Activated CD8-positive, alpha-beta T cell treated with anti-CD3 and anti-CD28 coated beads, Interleukin-2, amount 10 ng/mL, durations not matched to agents 7 days and 5 days (primary cell): ENCODE results near the gene S1PR4. TPM values are rescaled to one million over a fixed set of nuclear protein-coding genes. Genes with fewer than 3 reads are reported as not detected.
A peak's percentile ranks its signal among the peaks of the same experiment; 100 is the strongest.

Source experiments
- ATAC-seq: fragments of 150-1000 bp; cut with Tn5 transposase; one replicate; pipeline ENCODE4 v1.10.0; 2021; ENCODE audit warnings: moderate library complexity
- CTCF ChIA-PET: fragments of 350-600 bp; sonication (Branson Sonifier 250); formaldehyde crosslinking; loops from one replicate; lab custom pipeline; 2021; ENCODE audit warnings: antibody characterized with exemption; lab: Charles Lee
- POLR2A ChIA-PET: fragments of 350-600 bp; sonication (Branson Sonifier 250); formaldehyde crosslinking; loops from one replicate; lab custom pipeline; 2021; ENCODE audit warnings: antibody characterized with exemption; lab: Charles Lee
- DNase-seq: peaks from one replicate; pipeline ENCODE4 v3.0.0-alpha.2; 2020
- H3K27ac Mint-ChIP-seq: one replicate; pipeline ENCODE4 v1.8.0; 2021; ENCODE audit warnings: mild to moderate bottlenecking, mixed read lengths
- H3K27me3 Mint-ChIP-seq: one replicate; pipeline ENCODE4 v1.8.0; 2021; ENCODE audit warnings: low read depth, mixed read lengths
- H3K36me3 Mint-ChIP-seq: one replicate; pipeline ENCODE4 v1.8.0; 2021; ENCODE audit warnings: low read depth, mixed read lengths
- H3K4me1 Mint-ChIP-seq: one replicate; pipeline ENCODE4 v1.8.0; 2021; ENCODE audit warnings: low read depth, mixed read lengths
- H3K4me3 Mint-ChIP-seq: one replicate; pipeline ENCODE4 v1.8.0; 2021; ENCODE audit warnings: mild to moderate bottlenecking, mixed read lengths
- H3K9me3 Mint-ChIP-seq: one replicate; pipeline ENCODE4 v1.8.0; 2022; ENCODE audit warnings: mixed read lengths; ENCODE audit not compliant: insufficient read depth
- total RNA-seq, 2 experiments: library from RNA; stranded (reverse); gene quantifications; one replicate each; pipeline ENCODE4 v1.2.3, GENCODE V29; 2021

S1PR4 gene, protein sequence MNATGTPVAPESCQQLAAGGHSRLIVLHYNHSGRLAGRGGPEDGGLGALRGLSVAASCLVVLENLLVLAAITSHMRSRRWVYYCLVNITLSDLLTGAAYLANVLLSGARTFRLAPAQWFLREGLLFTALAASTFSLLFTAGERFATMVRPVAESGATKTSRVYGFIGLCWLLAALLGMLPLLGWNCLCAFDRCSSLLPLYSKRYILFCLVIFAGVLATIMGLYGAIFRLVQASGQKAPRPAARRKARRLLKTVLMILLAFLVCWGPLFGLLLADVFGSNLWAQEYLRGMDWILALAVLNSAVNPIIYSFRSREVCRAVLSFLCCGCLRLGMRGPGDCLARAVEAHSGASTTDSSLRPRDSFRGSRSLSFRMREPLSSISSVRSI
- 100 to 1,000 TPM; 140 TPM for total RNA-seq

- Mint-ChIP-seq H3K4me3 (peak within 1 kb of the TSS; percentile 99), H3K9me3 (no peaks in the 10 kb centered on the region), H3K27me3 (no peaks in the 10 kb centered on the region), H3K27ac (peak within 1 kb of the TSS; percentile 97), H3K36me3 (peaks cover 36% of the 10 kb centered on the region), H3K4me1 (peaks cover 37% of the 10 kb centered on the region)
- DNase-seq, result peak; percentile 88
- ATAC-seq, result peak; percentile 80
- ChIA-PET CTCF (no interaction called here), POLR2A (interaction anchor here (0.6 to 0.9 kb wide), 2 partner anchors 11 to 45 kb away, joined by 3 read pairs; no protein-coding TSS in a partner anchor)
Measured at GRCh38 chr19:3178377-3178972, at the start of gene S1PR4. S1PR4 (plus strand) TSS chr19:3178769; CDS start chr19:3178793, 24 bp downstream.

GRCh38 chr19:3129112-3129511 lies 49.5 kb upstream of the S1PR4 start:
- peaks cover 35% of the 10 kb centered on the region for H3K4me1 Mint-ChIP-seq
- ATAC-seq (no peak), DNase-seq (no peak)
- H3K36me3 Mint-ChIP-seq, result no peaks in the 10 kb centered on the region
- peaks cover 3% of the 10 kb centered on the region for H3K27me3 Mint-ChIP-seq
- H3K27ac Mint-ChIP-seq, result no peak overlapping the region
- H3K4me3 Mint-ChIP-seq, result no peak overlapping the region
- ChIA-PET POLR2A (no interaction called here), CTCF (interaction anchor here (1.0 to 8.4 kb wide), 14 partner anchors 9 to 178 kb away, joined by 3 to 64 read pairs (median 8); no protein-coding TSS in a partner anchor)
- no peaks in the 10 kb centered on the region for H3K9me3 Mint-ChIP-seq

- Mint-ChIP-seq H3K36me3 (no peaks in the 10 kb centered on the region), H3K27ac (peak overlapping the region; percentile 61), H3K4me1 (peaks cover 41% of the 10 kb centered on the region), H3K9me3 (no peaks in the 10 kb centered on the region), H3K4me3 (peak overlapping the region; percentile 22), H3K27me3 (no peaks in the 10 kb centered on the region)
- DNase-seq, result peak; percentile 40
- ChIA-PET CTCF (interaction anchor here (0.8 to 8.4 kb wide), 3 partner anchors 14 to 181 kb away, joined by 3 to 64 read pairs (median 38); no protein-coding TSS in a partner anchor), POLR2A (interaction anchor here (0.6 kb wide), 1 partner anchor 31 kb away, joined by 3 read pairs; no protein-coding TSS in a partner anchor)
- ATAC-seq, result no peak
Measured at GRCh38 chr19:3131168-3131567, 47.4 kb upstream of the S1PR4 start.

DNA sequence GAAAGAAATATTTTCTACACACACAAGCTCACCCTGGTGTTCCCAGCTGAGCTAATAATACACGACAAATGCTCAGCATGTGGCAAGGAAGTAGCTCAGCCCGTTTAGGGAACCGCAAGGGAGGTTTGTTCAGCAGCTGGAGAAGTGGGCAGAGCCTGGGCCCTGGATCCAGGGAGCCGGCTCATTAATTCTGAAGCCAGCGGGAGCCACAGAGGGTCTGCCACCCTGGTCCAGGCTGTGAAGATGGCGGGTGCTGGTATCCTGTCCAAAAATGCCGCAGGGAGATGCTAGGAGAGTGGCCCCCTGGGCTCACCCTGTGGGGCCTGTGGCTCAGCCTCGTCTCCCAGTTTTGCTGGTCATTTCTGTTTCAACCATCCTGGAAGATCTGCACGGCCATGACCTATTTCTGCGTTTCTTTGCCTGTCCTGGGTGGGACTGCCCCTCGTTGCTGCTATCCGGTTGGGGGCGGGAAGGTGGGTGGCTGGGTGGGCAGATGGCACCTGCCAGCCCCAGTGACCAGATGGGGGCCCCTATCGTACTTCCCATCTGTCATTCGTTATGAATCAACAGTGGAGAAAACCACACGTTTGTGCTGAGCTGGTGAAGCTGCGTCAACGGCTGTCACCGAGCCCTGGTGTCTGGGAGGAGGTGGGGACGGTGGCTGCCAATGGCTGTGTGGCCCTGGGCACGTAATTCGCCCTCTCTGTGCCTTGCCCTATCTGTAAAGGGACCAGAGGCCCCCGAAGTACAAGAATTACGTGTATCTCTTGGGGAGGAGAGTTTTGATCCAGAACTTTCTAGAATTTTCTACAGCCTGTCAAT lies 45.4 kb upstream of the S1PR4 start:
- DNase-seq (peak; percentile 86), ATAC-seq (peak; percentile 92)
- Mint-ChIP-seq H3K4me3 (peak overlapping the region; percentile 66), H3K36me3 (peaks cover 5% of the 10 kb centered on the region), H3K9me3 (no peaks in the 10 kb centered on the region), H3K27me3 (no peaks in the 10 kb centered on the region), H3K4me1 (peaks cover 52% of the 10 kb centered on the region), H3K27ac (peak overlapping the region; percentile 97)
- ChIA-PET POLR2A (interaction anchor here (0.9 to 1.5 kb wide), 6 partner anchors 9 to 183 kb away, joined by 3 read pairs; partner anchors contain the start of gene S1PR4), CTCF (interaction anchor here (1.1 to 8.4 kb wide), 10 partner anchors 9 to 182 kb away, joined by 3 to 64 read pairs (median 4); no protein-coding TSS in a partner anchor)

GRCh38 chr19:3133793-3134116 lies 44.8 kb upstream of the S1PR4 start:
- POLR2A ChIA-PET, result interaction anchor here (0.9 to 1.5 kb wide), 3 partner anchors 43 to 53 kb away, joined by 3 read pairs; partner anchors contain the start of gene S1PR4
- Mint-ChIP-seq H3K4me1 (peaks cover 54% of the 10 kb centered on the region), H3K27me3 (no peaks in the 10 kb centered on the region), H3K27ac (peak overlapping the region; percentile 97), H3K4me3 (peak overlapping the region; percentile 66), H3K36me3 (peaks cover 5% of the 10 kb centered on the region), H3K9me3 (no peaks in the 10 kb centered on the region)
- CTCF ChIA-PET, result interaction anchor here (1.2 to 8.4 kb wide), 7 partner anchors 10 to 183 kb away, joined by 3 to 64 read pairs (median 4); no protein-coding TSS in a partner anchor
- ATAC-seq, result no peak
- DNase-seq, result no peak

GRCh38 chr19:3135961-3136683 lies 42.4 kb upstream of the S1PR4 start, which contains the start of gene GNA15:
GNA15 (plus strand) TSS chr19:3136033; CDS start chr19:3136451, 418 bp downstream.
- DNase-seq (peak; percentile 48), ATAC-seq (peak; percentile 39)
- CTCF ChIA-PET, result interaction anchor here (0.7 to 8.4 kb wide), 7 partner anchors 9 to 174 kb away, joined by 3 to 64 read pairs (median 5); no protein-coding TSS in a partner anchor
- Mint-ChIP-seq H3K4me1 (peaks cover 54% of the 10 kb centered on the region), H3K4me3 (peak within 1 kb of the TSS; percentile 79), H3K36me3 (peaks cover 19% of the 10 kb centered on the region), H3K27me3 (no peaks in the 10 kb centered on the region), H3K27ac (peak within 1 kb of the TSS; percentile 66), H3K9me3 (no peaks in the 10 kb centered on the region)
- POLR2A ChIA-PET, result interaction anchor here (1.9 kb wide), 1 partner anchor 44 kb away, joined by 5 read pairs; no protein-coding TSS in a partner anchor

DNA sequence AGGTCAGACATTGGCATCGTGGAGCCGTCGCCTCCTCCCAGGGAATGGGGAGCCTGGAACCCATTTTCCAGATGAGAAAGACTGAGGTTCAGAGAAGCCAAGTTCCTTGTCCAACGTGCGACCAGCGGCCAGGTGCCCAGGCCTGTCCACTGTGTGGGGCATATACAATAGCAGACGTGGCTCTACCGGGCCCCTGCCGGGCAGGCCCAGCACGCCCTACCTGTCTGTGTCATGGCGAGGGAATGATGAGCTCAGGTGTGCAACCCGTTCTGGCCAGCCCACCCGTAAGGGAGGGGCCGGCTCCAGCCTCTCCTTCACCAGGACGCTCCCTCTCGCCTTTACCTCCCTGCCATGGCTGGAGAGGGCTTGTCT lies 41.9 kb upstream of the S1PR4 start:
- H3K4me1 Mint-ChIP-seq, result peaks cover 55% of the 10 kb centered on the region
- no peaks in the 10 kb centered on the region for H3K27me3 Mint-ChIP-seq
- POLR2A ChIA-PET, result interaction anchor here (1.9 kb wide), 1 partner anchor 43 kb away, joined by 5 read pairs; no protein-coding TSS in a partner anchor

DNA sequence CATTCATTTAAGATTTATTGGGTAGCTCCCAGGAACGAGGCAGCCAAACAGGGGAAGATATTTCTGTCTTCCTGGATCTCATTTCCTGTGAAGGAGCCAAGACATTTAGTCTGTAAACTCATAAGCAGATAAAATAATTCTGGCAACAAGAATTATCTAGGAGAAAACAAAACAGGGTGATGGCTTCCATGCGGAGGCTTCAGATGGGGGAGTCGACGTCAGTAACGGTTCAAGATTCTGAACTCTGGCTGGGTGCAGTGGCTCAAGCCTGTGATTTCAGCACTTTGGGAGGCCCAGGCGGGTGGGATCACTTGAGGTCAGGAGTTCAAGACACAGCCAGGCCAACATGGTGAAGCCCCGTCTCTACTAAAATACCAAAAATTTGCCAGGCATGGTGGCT lies 41.5 kb upstream of the S1PR4 start:
- ChIA-PET POLR2A (interaction anchor here (1.9 kb wide), 1 partner anchor 43 kb away, joined by 5 read pairs; no protein-coding TSS in a partner anchor), CTCF (interaction anchor here (1.1 to 1.4 kb wide), 4 partner anchors 9 to 175 kb away, joined by 3 to 6 read pairs (median 6); no protein-coding TSS in a partner anchor)
- ATAC-seq (no peak), DNase-seq (no peak)
- Mint-ChIP-seq H3K9me3 (no peaks in the 10 kb centered on the region), H3K27ac (peak overlapping the region; percentile 66), H3K36me3 (peaks cover 19% of the 10 kb centered on the region), H3K27me3 (no peaks in the 10 kb centered on the region), H3K4me1 (peaks cover 59% of the 10 kb centered on the region), H3K4me3 (peak overlapping the region; percentile 79)

More for the DNA sequence above, 41.9 kb upstream of the S1PR4 start:
- Mint-ChIP-seq H3K9me3 (no peaks in the 10 kb centered on the region), H3K36me3 (peaks cover 19% of the 10 kb centered on the region), H3K4me3 (peak overlapping the region; percentile 79), H3K27ac (peak overlapping the region; percentile 66)
- ATAC-seq (no peak), DNase-seq (no peak)
- CTCF ChIA-PET, result interaction anchor here (1.1 to 1.4 kb wide), 3 partner anchors 10 to 174 kb away, joined by 3 to 6 read pairs (median 5); no protein-coding TSS in a partner anchor

GRCh38 chr19:3138268-3138667 lies 40.3 kb upstream of the S1PR4 start:
- ATAC-seq, result no peak
- ChIA-PET POLR2A (interaction anchor here (1.2 kb wide), 1 partner anchor 43 kb away, joined by 3 read pairs; no protein-coding TSS in a partner anchor), CTCF (interaction anchor here (0.7 to 1.4 kb wide), 5 partner anchors 9 to 34 kb away, joined by 3 to 7 read pairs (median 5); no protein-coding TSS in a partner anchor)
- Mint-ChIP-seq H3K27me3 (no peaks in the 10 kb centered on the region), H3K27ac (no peak overlapping the region), H3K36me3 (peaks cover 23% of the 10 kb centered on the region), H3K4me1 (peaks cover 59% of the 10 kb centered on the region), H3K9me3 (no peaks in the 10 kb centered on the region), H3K4me3 (peak overlapping the region; percentile 36)
- no peak for DNase-seq

GRCh38 chr19:3140667-3141038 lies 37.9 kb upstream of the S1PR4 start:
- peaks cover 46% of the 10 kb centered on the region for H3K4me1 Mint-ChIP-seq
- no peak for DNase-seq
- POLR2A ChIA-PET, result interaction anchor here (0.5 to 1.1 kb wide), 2 partner anchors 63 to 963 kb away, joined by 3 read pairs; no protein-coding TSS in a partner anchor
- H3K27ac Mint-ChIP-seq, result peak overlapping the region; percentile 66
- H3K36me3 Mint-ChIP-seq, result peaks cover 23% of the 10 kb centered on the region
- ATAC-seq, result no peak
- H3K9me3 Mint-ChIP-seq, result no peaks in the 10 kb centered on the region
- H3K4me3 Mint-ChIP-seq, result no peak overlapping the region
- H3K27me3 Mint-ChIP-seq, result no peaks in the 10 kb centered on the region
- CTCF ChIA-PET, result interaction anchor here (1.0 to 2.0 kb wide), 7 partner anchors 9 to 190 kb away, joined by 3 to 8 read pairs (median 4); no protein-coding TSS in a partner anchor
